ENCODE measurements around the gene PCDHA6.
"Not testable (repeated sequence)": the region's sequence is repeated elsewhere in the genome, so short reads cannot be mapped to it uniquely, and the experiment has no call there.

The PCDHA6 gene

DNA sequence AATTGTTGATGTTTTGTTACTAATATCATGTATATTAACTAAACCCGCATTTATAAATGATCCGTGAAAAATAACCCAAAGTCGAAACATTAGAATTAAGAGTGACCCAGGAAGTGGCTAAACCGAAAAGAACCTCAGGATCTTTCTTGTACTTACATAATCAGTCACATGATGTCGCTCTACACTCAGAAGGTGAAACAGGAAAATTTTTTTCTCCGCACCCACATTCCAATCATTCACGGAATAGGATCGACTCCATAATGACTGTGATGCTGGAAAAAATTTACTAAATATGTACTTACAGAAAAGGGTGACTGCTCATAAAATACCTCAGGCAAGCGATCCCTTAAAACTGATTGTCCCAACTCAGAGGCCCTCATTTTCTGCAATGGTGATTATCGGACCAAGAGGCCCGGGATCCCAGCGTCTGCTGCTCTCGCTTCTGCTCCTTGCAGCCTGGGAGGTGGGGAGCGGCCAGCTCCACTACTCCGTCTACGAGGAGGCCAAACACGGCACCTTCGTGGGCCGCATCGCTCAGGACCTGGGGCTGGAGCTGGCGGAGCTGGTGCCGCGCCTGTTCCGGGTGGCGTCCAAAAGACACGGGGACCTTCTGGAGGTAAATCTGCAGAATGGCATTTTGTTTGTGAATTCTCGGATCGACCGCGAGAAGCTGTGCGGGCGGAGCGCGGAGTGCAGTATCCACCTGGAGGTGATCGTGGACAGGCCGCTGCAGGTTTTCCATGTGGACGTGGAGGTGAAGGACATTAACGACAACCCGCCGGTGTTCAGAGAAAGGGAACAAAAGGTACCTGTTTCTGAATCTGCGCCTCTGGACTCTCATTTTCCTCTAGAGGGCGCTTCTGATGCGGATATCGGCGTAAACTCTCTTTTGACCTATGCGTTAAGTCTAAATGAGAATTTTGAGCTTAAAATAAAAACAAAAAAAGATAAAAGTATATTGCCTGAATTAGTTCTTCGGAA lies 47.6 kb downstream of the PCDHA6 start, which contains the start of gene PCDHA12:
TSS of gene PCDHA12 (plus strand) at position 224 of the 981 bp plus-strand sequence. CDS start at position 389, 165 bp downstream.
- TF ChIP-seq, protein P1, sequence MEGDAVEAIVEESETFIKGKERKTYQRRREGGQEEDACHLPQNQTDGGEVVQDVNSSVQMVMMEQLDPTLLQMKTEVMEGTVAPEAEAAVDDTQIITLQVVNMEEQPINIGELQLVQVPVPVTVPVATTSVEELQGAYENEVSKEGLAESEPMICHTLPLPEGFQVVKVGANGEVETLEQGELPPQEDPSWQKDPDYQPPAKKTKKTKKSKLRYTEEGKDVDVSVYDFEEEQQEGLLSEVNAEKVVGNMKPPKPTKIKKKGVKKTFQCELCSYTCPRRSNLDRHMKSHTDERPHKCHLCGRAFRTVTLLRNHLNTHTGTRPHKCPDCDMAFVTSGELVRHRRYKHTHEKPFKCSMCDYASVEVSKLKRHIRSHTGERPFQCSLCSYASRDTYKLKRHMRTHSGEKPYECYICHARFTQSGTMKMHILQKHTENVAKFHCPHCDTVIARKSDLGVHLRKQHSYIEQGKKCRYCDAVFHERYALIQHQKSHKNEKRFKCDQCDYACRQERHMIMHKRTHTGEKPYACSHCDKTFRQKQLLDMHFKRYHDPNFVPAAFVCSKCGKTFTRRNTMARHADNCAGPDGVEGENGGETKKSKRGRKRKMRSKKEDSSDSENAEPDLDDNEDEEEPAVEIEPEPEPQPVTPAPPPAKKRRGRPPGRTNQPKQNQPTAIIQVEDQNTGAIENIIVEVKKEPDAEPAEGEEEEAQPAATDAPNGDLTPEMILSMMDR (IDR thresholded peaks at IDR 0.05; ENCODE audit: low read depth, low read length): no peak

DNA sequence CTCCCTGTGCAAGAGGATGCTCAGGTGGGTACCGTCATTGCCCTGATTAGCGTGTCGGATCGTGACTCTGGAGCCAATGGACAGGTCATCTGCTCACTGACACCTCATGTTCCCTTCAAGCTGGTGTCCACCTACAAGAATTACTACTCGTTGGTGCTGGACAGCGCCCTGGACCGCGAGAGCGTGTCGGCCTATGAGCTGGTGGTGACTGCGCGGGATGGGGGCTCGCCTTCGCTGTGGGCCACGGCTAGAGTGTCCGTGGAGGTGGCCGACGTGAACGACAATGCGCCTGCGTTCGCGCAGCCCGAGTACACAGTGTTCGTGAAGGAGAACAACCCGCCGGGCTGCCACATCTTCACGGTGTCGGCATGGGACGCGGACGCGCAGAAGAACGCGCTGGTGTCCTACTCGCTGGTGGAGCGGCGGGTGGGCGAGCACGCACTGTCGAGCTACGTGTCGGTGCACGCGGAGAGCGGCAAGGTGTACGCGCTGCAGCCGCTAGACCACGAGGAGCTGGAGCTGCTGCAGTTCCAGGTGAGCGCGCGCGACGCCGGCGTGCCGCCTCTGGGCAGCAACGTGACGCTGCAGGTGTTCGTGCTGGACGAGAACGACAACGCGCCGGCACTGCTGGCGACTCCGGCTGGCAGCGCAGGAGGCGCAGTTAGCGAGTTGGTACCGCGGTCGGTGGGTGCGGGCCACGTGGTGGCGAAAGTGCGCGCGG lies 48.9 kb downstream of the PCDHA6 start:
- not testable (repeated sequence) for H3K4me3 ChIP-seq (ENCODE audit: low read depth, low read length)

More for the DNA sequence above, 47.6 kb downstream of the PCDHA6 start, which contains the start of gene PCDHA12:
- H3K4me3 ChIP-seq (ENCODE audit: low read depth, low read length): no peak within 1 kb of the TSS

DNA sequence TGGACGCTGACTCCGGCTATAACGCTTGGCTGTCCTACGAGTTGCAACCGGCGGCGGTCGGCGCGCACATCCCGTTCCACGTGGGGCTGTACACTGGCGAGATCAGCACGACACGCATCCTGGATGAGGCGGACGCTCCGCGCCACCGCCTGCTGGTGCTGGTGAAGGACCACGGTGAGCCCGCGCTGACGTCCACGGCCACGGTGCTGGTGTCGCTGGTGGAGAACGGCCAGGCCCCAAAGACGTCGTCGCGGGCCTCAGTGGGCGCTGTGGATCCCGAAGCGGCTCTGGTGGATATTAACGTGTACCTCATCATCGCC lies 49.5 kb downstream of the PCDHA6 start:
- H3K4me3 ChIP-seq (ENCODE audit: low read depth, low read length): no peak overlapping the region
- TF ChIP-seq, protein P1 (IDR thresholded peaks at IDR 0.05; ENCODE audit: low read depth, low read length): no peak
